NCI-H748 (cell line): Measurements from ENCODE around the gene GDPGP1.

ENCODE experiments used
- DNase-seq: peaks from one replicate; lab custom pipeline; 2025; ENCODE audit not compliant: unreplicated experiment; lab: John Stamatoyannopoulos, UW

Gene GDPGP1

GRCh38 chr15:90203922-90204321 lies 30.1 kb upstream of the GDPGP1 start:
- DNase-seq, result peak; percentile 8

DNA sequence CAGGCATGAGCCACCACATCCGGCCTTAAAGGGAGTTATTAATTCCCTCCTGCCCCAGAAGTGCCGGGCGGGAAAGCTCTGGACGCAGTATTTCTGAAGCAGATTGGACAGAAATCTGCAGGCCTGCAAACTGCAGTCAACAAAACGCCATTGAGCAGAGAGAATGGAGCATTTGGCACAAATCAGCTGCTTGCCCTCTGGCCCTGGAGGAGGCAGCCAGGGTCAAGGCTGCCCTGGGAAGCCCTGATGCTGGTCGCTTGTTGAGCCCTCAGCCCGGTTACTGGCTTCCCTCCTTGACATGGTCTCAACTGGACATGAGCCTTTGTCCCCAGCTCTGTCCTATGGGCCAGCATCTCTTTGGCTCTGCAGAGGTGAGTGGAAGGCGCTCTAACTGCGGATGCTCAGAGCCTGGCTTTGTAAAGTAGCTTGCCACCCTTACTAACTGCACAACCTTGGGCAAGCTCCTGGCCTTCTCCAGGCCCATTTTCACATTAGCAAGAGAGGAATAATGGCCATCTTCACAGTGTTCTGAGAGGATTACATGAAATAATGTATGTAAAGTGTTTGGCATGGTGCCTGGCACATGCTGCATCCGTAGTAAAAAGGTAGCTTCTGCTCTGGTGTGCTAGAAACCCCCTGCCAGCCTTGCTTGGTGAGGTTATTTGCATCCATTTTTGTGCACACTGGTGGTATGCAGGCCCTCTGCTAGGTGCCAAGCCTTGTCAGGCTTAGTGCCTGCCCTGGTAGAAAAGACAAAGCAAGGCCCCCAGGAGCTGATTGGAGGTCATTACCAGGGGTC lies 28.8 kb upstream of the GDPGP1 start:
- DNase-seq, result no peak

DNA sequence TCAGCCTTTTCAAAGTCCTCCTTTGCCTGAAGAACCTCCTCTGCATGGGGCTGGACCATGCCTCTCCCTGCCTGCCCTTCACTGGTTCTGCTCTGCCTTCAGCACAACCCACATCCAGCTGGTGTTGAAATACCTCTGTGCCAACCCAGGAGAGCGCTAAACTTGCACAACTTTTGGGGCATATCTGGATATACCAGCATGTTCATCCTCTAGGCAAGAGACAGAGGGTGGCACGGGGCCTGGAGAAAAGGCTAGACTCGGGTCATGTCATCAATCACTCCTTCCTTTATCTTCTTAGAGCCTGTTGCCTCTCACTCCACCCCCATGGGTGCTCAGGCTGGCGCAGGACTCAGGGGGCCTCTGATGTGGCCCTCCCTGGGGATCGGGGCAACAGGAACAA lies 28.1 kb upstream of the GDPGP1 start:
- DNase-seq, result no peak

DNA sequence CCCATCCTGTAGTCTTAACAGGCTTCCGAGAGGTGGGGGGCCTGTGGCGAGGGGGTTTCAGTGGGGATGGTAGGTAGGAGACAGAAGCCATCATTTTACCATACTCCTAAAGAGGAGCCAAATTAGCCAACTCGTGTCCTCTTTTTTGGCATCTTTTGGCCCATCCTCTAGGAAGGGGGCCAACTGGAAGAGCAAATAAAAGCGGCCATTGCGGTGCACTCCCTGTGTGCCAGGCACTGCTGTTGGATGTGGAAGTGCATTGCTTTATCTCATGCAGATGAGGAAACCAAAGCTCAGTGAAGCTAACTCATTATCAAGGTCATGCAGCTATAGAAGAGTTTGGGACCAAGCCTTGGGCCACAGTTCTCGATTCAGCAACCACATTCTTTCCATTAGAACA lies 26.8 kb upstream of the GDPGP1 start:
- DNase-seq, result no peak

DNA sequence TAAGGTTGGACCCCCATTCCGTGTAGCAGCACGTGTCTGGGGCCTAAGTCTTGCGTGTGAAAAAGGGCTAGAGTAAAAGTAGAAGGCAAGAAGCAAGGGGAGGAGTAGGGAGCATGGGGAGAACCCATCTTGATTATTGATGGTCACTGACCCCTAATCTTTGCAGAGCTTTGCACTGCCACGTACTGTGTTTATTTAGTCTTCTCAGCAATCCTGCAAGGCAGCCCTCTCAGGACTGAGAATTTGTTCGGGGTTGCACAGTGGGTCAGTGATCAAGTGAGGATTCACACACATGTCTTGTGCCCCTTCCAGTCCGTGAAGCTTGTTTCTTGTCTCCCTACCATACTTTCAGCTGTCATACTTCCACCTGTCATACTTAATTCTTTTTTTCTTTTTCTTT lies 25.7 kb upstream of the GDPGP1 start:
- DNase-seq, result no peak

GRCh38 chr15:90209591-90209990 lies 24.4 kb upstream of the GDPGP1 start:
- no peak for DNase-seq

- no peak for DNase-seq
Observed at GRCh38 chr15:90210593-90210992, 23.4 kb upstream of the GDPGP1 start.

- no peak for DNase-seq
Observed at GRCh38 chr15:90211009-90211408, 23.0 kb upstream of the GDPGP1 start.

DNA sequence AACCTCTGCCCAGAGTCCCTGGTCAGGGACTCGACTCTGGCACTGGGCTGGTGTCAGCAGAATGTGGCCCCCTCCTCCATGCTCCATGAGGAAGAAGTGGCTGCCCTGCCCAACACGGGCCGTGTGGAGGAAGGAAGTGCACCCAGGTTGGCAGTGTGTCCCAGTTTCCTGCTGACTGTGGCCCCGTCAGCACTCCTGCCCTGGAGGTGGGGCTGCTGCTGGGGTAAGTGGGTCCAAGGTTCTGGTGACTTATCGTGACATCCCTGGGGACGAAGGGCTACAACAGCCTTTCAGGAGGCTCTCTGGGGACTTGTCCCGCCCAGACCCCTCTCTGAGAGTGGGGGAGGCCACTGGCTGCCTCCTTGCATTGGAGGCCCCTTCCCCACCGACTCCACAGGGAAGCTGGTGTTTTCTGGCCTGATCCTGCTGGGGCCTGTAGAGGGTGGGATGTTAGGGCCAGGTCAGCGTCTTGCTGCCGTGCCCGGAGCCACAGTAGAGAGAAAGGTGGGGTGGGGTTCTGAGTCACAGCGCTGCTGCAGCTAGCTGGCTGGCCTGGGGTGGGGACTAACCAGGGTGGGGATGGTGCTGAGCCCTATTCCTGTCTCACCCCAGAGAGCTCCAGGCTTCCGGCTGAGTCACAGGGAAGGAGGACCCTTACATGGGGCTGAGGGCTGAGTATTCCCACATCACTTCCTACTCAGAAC lies 22.4 kb upstream of the GDPGP1 start:
- DNase-seq, result no peak

DNA sequence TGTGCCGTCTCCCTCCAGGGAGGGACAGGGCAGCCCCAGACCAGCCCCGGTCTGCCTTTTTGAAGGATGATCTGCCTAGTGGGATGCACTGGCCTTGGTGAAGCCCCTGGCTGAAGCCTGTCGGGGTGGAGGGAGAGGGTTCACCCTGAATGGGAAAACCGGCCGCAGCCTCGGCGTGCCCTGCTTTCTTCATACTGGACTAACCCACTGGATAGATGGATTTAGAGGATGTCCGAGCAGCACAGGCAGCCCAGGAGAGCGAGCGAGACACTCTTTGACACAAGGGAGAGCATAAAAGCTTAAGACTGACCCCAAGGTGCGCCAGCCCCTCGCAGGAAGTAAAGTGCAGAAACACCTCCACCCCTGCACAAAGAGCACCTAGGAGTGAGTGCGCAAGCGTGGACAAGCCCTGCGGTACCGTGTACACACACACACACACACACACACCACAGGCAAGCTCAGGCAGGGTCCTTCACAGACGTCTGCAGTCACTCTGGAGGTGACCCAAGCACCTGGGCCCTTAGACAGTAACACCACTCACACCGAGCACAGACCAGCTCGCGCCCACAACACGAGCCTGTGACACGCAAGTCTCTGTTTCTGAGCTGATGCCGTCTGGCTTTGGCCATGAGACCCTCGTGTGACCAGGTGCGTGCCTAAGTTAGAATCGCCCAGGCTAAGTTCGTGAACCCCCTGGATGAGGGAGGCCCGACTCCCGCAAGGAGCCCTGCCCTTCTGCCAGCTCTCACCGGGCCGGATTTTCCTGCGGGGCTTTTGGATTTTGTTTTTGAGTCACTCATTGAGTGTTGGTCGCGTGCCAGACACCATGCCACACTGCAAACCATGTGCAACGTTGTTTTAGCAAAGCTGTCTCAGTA lies 21.5 kb upstream of the GDPGP1 start:
- no peak for DNase-seq

DNA sequence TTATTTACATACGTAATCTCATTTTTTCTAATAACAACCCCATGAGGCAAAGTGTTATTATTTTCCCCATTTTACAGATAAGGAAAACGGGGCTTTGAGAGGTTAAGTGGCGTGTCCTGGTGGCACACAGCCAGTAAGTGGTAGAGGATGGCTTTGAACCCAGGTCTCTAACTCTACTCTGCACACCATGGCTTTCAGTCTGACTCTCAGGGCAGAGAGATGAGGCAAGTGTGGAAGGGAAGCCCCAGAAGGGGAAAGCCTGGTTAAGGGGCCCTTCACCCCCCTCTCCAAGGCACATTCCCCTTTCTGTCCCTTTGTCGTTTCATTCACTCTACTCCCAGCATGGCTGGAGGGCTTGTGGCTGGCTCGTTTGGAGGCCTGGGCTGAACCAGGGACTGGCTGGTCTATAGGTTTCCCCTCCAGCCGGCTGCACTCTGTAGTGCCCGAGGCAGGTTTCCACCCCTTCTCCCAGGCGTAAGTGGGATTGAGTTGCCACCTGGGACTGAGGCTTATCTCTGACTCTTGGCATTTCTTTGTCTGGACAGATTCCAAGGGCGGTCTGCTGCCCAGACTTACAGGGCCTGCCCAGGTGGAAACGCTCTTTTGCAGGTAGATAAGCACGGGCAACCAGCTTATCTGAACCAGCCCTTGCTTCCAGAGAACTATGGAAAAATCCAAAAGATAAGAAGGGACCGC lies 20.7 kb upstream of the GDPGP1 start:
- no peak for DNase-seq

DNA sequence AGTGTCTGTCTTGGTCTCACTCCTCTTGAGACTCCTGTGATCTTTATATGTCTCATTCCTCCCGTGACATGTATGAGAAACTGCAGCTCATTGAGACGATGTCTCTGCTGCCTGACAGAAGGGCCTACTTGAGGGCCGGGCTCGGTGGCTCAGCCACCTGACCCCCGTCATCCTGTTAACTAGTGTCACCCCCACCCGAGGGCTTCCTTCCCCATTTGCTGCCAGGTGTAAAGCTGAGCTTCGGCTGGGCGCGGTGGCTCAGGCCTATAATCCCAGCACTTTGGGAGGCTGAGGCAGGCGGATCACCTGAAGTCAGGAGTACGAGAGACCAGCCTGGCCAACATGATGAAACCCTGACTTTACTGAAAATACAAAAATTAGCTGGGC lies 20.2 kb upstream of the GDPGP1 start:
- DNase-seq, result no peak

DNA sequence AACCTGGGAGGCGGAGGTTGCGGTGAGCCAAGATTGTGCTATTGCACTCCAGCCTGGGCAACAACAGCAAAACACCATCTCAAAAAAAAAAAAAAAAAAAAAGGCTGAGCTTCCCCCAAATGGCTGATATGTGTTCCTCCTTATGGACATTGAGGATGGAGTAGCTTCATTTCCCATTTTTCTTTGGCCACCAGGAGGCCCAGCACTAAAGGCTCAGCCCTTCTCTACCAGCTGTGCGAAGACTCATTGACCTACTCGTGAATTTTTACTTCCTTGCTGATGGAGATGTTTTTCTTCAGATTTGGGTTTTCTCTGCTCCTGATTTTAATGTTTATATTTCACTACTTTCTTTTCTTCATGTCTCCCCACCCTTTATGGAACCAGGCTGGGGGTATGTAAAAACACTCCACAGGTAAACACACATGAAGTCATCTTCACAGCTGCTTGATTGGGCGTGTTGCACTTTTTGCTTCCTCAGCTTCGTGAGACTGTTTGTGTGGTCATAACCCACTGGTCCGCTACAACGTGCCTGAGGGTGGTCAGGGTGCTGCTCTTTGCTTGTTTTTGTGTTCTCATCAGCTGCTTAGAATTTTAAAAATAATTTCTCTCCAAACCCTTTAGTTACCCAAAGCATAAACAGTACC lies 19.3 kb upstream of the GDPGP1 start:
- DNase-seq, result no peak

DNA sequence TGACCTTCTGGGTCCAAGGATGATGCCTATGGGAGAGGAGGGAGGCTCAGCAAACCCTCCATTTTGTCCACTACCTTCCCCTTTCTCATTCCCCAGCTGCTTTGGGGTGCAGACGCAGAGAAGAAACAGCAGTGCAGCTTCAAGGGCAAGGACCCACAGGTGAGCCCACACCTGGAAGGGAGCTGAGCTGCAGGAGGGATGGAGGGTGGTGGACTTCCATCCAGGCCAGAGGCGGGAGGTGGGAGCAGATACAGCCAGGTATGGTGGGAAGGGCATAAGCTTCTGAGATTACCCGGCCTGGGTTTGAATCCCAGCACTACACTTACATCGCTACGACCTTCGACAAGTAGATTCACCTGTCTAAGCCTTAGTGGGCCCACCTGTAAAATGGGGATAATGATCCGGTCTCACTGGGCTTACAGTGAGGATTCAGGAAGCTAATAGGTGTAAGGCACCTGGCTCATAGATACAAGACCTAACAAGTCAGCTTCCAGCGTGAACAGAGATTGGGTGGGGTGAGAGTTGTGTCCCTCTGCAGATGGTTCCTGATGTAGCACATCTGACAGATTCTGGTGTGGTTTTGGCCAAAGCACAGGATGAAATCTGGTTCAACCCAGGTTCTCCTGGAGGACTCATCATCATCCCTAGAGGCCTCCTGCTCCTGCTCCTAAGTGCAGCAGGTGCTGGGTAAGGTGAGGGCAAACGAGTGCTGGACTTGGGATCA lies 16.2 kb upstream of the GDPGP1 start:
- DNase-seq, result no peak

GRCh38 chr15:90219421-90220141 lies 14.4 kb upstream of the GDPGP1 start:
- DNase-seq, result peak; percentile 4

DNA sequence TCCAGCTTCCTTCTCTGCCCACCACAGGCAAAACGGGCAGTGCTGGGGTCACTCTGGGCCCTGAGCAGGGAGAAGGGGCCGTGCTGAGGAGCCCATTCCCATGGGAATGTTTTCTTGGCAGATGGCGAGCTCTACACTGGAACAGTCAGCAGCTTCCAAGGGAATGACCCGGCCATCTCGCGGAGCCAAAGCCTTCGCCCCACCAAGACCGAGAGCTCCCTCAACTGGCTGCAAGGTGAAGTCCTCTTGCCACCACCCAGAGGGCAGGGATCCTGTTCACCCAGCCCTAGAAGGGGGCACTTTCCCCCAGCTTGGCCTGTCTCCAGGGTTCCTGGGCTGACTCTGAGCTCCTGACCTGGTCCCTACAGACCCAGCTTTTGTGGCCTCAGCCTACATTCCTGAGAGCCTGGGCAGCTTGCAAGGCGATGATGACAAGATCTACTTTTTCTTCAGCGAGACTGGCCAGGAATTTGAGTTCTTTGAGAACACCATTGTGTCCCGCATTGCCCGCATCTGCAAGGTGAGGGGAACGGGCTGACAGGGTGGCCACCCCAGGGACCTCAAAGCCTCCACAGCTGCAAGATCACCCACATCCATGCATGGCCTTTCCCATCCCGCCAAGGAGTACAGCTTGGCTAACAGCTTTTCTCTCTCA lies 12.6 kb upstream of the GDPGP1 start:
- DNase-seq, result peak; percentile 60

DNA sequence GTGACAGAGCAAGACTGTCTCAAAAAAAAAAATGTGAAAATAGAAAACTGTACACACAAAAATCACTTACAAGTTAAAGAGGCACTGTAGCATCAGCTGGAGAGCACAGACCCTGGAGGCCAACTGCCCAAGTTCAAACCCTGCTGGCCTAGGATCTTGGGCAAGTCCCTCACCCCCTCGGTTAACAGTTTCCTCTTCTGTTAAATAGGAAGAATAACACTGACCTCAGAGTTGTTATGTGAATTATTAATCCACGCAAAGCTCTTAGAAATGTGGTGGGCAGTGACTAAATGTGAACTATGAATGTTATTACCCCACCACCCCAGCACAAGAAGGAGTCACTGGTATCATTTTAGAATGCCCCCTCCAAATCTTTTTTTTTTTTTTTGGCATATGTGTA lies 11.5 kb upstream of the GDPGP1 start:
- no peak for DNase-seq

DNA sequence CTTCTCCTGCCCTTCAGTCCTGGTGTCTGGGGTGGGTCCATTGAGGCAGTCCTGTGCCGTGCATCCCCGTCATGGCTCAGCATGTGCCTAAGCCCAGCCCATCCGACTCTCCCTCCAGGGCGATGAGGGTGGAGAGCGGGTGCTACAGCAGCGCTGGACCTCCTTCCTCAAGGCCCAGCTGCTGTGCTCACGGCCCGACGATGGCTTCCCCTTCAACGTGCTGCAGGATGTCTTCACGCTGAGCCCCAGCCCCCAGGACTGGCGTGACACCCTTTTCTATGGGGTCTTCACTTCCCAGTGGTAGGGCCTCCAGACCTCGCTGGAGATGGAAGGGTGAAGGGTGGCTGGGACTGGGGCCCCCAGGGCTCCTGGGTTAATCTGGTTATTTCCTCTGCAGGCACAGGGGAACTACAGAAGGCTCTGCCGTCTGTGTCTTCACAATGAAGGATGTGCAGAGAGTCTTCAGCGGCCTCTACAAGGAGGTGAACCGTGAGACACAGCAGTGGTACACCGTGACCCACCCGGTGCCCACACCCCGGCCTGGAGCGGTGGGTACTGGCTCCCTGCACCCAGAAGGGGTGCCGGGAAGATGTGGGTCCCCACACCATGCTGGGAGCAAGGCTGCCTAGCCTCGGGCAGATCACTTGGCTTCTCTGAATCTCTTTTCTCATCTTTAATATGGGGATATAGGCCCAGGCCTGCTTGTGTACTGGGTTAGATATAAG lies 10.4 kb upstream of the GDPGP1 start:
- DNase-seq, result no peak
